Activated CD4-positive, alpha-beta T cell treated with anti-CD3 and anti-CD28 coated beads for 48 hours (primary cell): ENCODE data around the gene SDK1.

Experiments
- DNase-seq: peaks from one replicate; pipeline ENCODE4 v3.0.0-alpha.2; 2020

SDK1 gene

GRCh38 chr7:4097001-4097609, 796.1 kb downstream of the SDK1 start:
- DNase-seq, result no peak

- no peak for DNase-seq
These were observed 797.1 kb downstream of the SDK1 start for GRCh38 chr7:4098169-4098568.

GRCh38 chr7:4099651-4100050, 798.6 kb downstream of the SDK1 start:
- DNase-seq, result no peak

GRCh38 chr7:4100148-4100547, 799.1 kb downstream of the SDK1 start:
- no peak for DNase-seq

GRCh38 chr7:4100691-4101090, 799.6 kb downstream of the SDK1 start:
- DNase-seq, result no peak

- no peak for DNase-seq
These were observed 801.3 kb downstream of the SDK1 start for GRCh38 chr7:4102231-4102841.

GRCh38 chr7:4103352-4104091, 802.5 kb downstream of the SDK1 start:
- DNase-seq, result no peak

- DNase-seq, result no peak
These were observed 806.8 kb downstream of the SDK1 start for GRCh38 chr7:4107839-4108238.

- no peak for DNase-seq
These were observed 807.9 kb downstream of the SDK1 start for GRCh38 chr7:4108951-4109350.

- no peak for DNase-seq
These were observed 808.5 kb downstream of the SDK1 start for GRCh38 chr7:4109481-4110110.

- DNase-seq, result no peak
These were observed 809.4 kb downstream of the SDK1 start for GRCh38 chr7:4110438-4110837.

GRCh38 chr7:4111166-4111565, 810.1 kb downstream of the SDK1 start:
- no peak for DNase-seq

GRCh38 chr7:4113271-4113670, 812.2 kb downstream of the SDK1 start:
- DNase-seq, result no peak

- DNase-seq, result no peak
These were observed 812.9 kb downstream of the SDK1 start for GRCh38 chr7:4113976-4114375.

- DNase-seq, result no peak
These were observed 814.4 kb downstream of the SDK1 start for GRCh38 chr7:4115442-4115841.

GRCh38 chr7:4115941-4116610, 815.0 kb downstream of the SDK1 start:
- no peak for DNase-seq

- no peak for DNase-seq
These were observed 818.8 kb downstream of the SDK1 start for GRCh38 chr7:4119848-4120247.

- DNase-seq, result no peak
These were observed 822.3 kb downstream of the SDK1 start for GRCh38 chr7:4123346-4123745.

- DNase-seq, result no peak
These were observed 822.8 kb downstream of the SDK1 start for GRCh38 chr7:4123823-4124222.

- DNase-seq, result no peak
These were observed 823.8 kb downstream of the SDK1 start for GRCh38 chr7:4124556-4125477.

GRCh38 chr7:4127909-4128560, 827.0 kb downstream of the SDK1 start:
- no peak for DNase-seq
